ENCODE data around the gene CELF4. TPM values are rescaled to one million over a fixed set of nuclear protein-coding genes. Genes with fewer than 3 reads are reported as not detected.
"Not testable (repeated sequence)": the region's sequence is repeated elsewhere in the genome, so short reads cannot be mapped to it uniquely, and the experiment has no call there.

CELF4 gene
- total and polyA plus RNA-seq, 10 of the 15 experiments (the other 5 are each of a cell fraction or from before 2014, with no cell fraction given) = 0.03 to 0.32 TPM; not detected in 8

- TF ChIP-seq ZNF592 (IDR thresholded peaks at IDR 0.05) = no peak
Measured at GRCh38 chr18:37361335-37362157, 204.1 kb downstream of the CELF4 start (continued).

DNA sequence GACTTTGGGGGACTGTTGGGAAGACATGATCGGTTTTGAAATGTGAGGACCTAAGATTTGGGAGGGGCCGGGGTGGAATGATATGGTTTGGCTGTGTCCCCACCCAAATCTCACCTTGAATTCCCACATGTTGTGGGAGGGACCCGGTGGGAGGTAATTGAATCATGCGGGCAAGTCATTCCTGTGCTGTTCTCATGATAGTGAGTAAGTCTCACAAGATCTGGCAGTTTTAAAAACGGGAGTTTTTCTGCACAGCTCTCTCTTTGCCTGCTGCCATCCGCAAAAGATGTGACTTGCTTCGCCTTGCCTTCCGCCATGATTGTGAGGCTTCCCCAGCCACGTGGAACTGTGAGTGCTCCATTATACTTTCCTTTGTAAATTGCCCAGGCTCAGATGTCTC lies 207.5 kb downstream of the CELF4 start:
- FAIRE-seq; POLR2A ChIA-PET; H3K36me3 ChIP-seq (ENCODE audit: control insufficient read depth in 2 of 2, insufficient read depth in 2 of 2, low read length in 1 of 2): not testable (repeated sequence)

More for the DNA sequence above, 207.5 kb downstream of the CELF4 start:
- 30% methylated on average over 8 of the region's 9 CpGs for WGBS (ENCODE audit: insufficient coverage, insufficient replicate concordance, low lambda C conversion rate, missing lambda C conversion rate)
- RAD21 ChIA-PET (ENCODE audit: unreplicated experiment); H3K9ac ChIP-seq (ENCODE audit: control insufficient read depth, insufficient read depth, low read length); H3K27ac ChIP-seq (ENCODE audit: control insufficient read depth, insufficient read depth); ATAC-seq; H2AFZ ChIP-seq (ENCODE audit: control insufficient read depth, low read depth, low read length); H3K4me3 ChIP-seq; H3K4me2 ChIP-seq (ENCODE audit: control insufficient read depth, insufficient read depth); H3K79me2 ChIP-seq (ENCODE audit: control insufficient read depth, insufficient read depth, low read length); in situ Hi-C loops (cut with MboI); H3K4me1 ChIP-seq (ENCODE audit: control insufficient read depth, insufficient read depth, low read length); H4K20me1 ChIP-seq (ENCODE audit: control insufficient read depth, insufficient read depth); BruUV-seq (replicated peaks); H3K9me3 ChIP-seq (replicated peaks; ENCODE audit: control insufficient read depth, insufficient read depth, low read length); CTCF ChIA-PET; intact Hi-C loops (cut with micrococcal nuclease; ENCODE audit: unreplicated experiment); DNase-seq (ENCODE audit: low read depth, low spot score); SMC1A ChIA-PET (ENCODE audit: uncharacterized antibody, unreplicated experiment): not testable (repeated sequence)
- H3K27me3 ChIP-seq (replicated peaks in 1 of 2; ENCODE audit: control insufficient read depth in 2 of 2, insufficient read depth in 2 of 2, low read length in 1 of 2) = peaks cover 3 to 13% of the 10 kb centered on the region in 2 experiments

Measured in GM12878 (cell line).